HepG2 (cell line): Measurements from ENCODE around the gene SECISBP2L. TPM values are rescaled to one million over a fixed set of nuclear protein-coding genes. Genes with fewer than 3 reads are reported as not detected.

Experiments used
- ATAC-seq: fragments of 200-7000 bp; cut with Tn5 transposase; 3 replicates; pipeline ENCODE4 v1.9.1; 2020; ENCODE audit warnings: mild to moderate bottlenecking, moderate library complexity
- BruUV-seq: library from RNA; stranded (reverse); fragments of 400-500 nt; replicated peaks from 2 replicates; lab custom pipeline; 2021; lab: Mats Ljungman, UMichigan
- CTCF ChIA-PET: fragments of 300-600 bp; formaldehyde crosslinking; extraction: SDS; loops from one replicate; lab custom pipeline; 2021; ENCODE audit warnings: low total read pairs, inconsistent platforms, low intra/inter-chr PET ratio; lab: Yijun Ruan, JAX
- POLR2A ChIA-PET: fragments of 350-600 bp; sonication (Branson Sonifier 250); formaldehyde crosslinking; loops from one replicate; lab custom pipeline; 2020; ENCODE audit warnings: antibody characterized with exemption, inconsistent platforms; lab: Yijun Ruan, JAX
- DNase-seq: peaks from one replicate; pipeline ENCODE4 v3.0.0-alpha.2; 2015; ENCODE audit warnings: low spot score
- FAIRE-seq: peaks from 3 replicates; lab custom pipeline; 2011; peaks lifted over from hg19 to GRCh38; lab: Jason Lieb, UNC
- H2AFZ ChIP-seq: one replicate; pipeline ENCODE4 v1.6.1; 2011; ENCODE audit warnings: low read length, inconsistent platforms
- H3K27ac ChIP-seq: fragments of 300-600 bp; 3 replicates; pipeline ENCODE4 v1.8.0; 2011; ENCODE audit warnings: mixed run types, mild to moderate bottlenecking, mixed read lengths, low read length, inconsistent platforms; ENCODE audit not compliant: insufficient read depth; ENCODE audit errors: extremely low read length
- H3K27me3 ChIP-seq, 2 experiments: fragments of 200-600 bp in 1 of 2; 2 replicates in 1 of 2; 3 replicates in 1 of 2; pipeline versions ENCODE4 v1.6.0 to v1.8.0; 2011; ENCODE audit warnings: low read length in 2 of 2, mild to moderate bottlenecking in 2 of 2, moderate library complexity in 2 of 2, inconsistent platforms in 1 of 2; ENCODE audit not compliant: insufficient read depth in 2 of 2, control insufficient read depth in 1 of 2
- H3K36me3 ChIP-seq, 2 experiments: fragments of 200-600 bp in 1 of 2; replicated peaks in 1 of 2; 2 replicates in 1 of 2; 3 replicates in 1 of 2; pipeline versions ENCODE4 v1.5.1 to v1.8.0; 2011; ENCODE audit warnings: low read length in 2 of 2, inconsistent platforms in 1 of 2; ENCODE audit not compliant: insufficient read depth in 2 of 2, control insufficient read depth in 1 of 2
- H3K4me1 ChIP-seq: 2 replicates; pipeline ENCODE4 v1.5.1; 2012; ENCODE audit warnings: low read length, inconsistent platforms; ENCODE audit not compliant: insufficient read depth
- H3K4me2 ChIP-seq: 2 replicates; pipeline ENCODE4 v1.6.0; 2011; ENCODE audit warnings: low read depth, low read length, inconsistent platforms
- H3K4me3 ChIP-seq, 3 experiments: fragments of 200-600 bp in 1 of 3; sonication (generic), shearing (Covaris generic) in 1 of 3; replicated peaks in 1 of 3; 2 replicates each; pipeline ENCODE4 v1.5.1; 2011 to 2016; ENCODE audit warnings: low read length in 3 of 3, inconsistent platforms in 2 of 3, low read depth in 2 of 3, mild to moderate bottlenecking in 2 of 3, control low read depth in 1 of 3, mixed read lengths in 1 of 3; ENCODE audit not compliant: insufficient read depth in 1 of 3
- H3K79me2 ChIP-seq: one replicate; pipeline ENCODE4 v1.6.1; 2011; ENCODE audit warnings: low read length, inconsistent platforms; ENCODE audit not compliant: insufficient read depth
- H3K9ac ChIP-seq: 2 replicates; pipeline ENCODE4 v1.6.0; 2011; ENCODE audit warnings: mild to moderate bottlenecking, low read depth, low read length, inconsistent platforms; ENCODE audit not compliant: insufficient read depth
- H3K9me3 ChIP-seq: 2 replicates; pipeline ENCODE4 v1.5.1; 2012; ENCODE audit warnings: mild to moderate bottlenecking, low read length
- H4K20me1 ChIP-seq: 2 replicates; pipeline ENCODE4 v1.6.0; 2011; ENCODE audit warnings: inconsistent platforms, mild to moderate bottlenecking, low read length, moderate library complexity; ENCODE audit not compliant: insufficient read depth
- HES4 ChIP-seq: sonication (generic); formaldehyde crosslinking; IDR thresholded peaks from 2 replicates; pipeline ENCODE4 v1.9.0; 2021; ENCODE audit warnings: mild to moderate bottlenecking, missing genetic modification reagents, borderline replicate concordance
- HNRNPLL ChIP-seq: fragments of 200-400 bp; formaldehyde crosslinking; IDR thresholded peaks from 2 replicates; pipeline ENCODE4 v1.6.1; 2017; ENCODE audit warnings: mild to moderate bottlenecking, low read depth, low read length; ENCODE audit not compliant: poor library complexity, severe bottlenecking
- MTA3 ChIP-seq: sonication (generic); formaldehyde crosslinking; IDR thresholded peaks from 2 replicates; pipeline ENCODE4 v1.4.0; 2020; ENCODE audit warnings: missing genetic modification reagents
- MXD4 ChIP-seq: IDR thresholded peaks from 2 replicates; pipeline ENCODE4 v1.6.1; 2016; ENCODE audit warnings: mild to moderate bottlenecking, missing biosample characterization, missing genetic modification reagents
- NFE2 ChIP-seq: sonication (generic); formaldehyde crosslinking; IDR thresholded peaks from 2 replicates; pipeline ENCODE4 v1.4.0; 2020; ENCODE audit warnings: missing genetic modification reagents
- PHB2 ChIP-seq: fragments of 450-650 bp; IDR thresholded peaks from 2 replicates; pipeline ENCODE4 v1.6.1; 2018; ENCODE audit not compliant: partially characterized antibody
- RBM22 ChIP-seq: fragments of 200-400 bp; formaldehyde crosslinking; optimal IDR thresholded peaks from 2 replicates; pipeline ENCODE3; 2017; ENCODE audit warnings: mild to moderate bottlenecking, low read length, moderate library complexity
- ZNF589 ChIP-seq: sonication (generic); formaldehyde crosslinking; conservative IDR thresholded peaks from 2 replicates; pipeline ENCODE4 v1.8.0; 2022; ENCODE audit warnings: mild to moderate bottlenecking, moderate library complexity, missing genetic modification reagents
- ZNF800 ChIP-seq: sonication (generic); formaldehyde crosslinking; IDR thresholded peaks from 2 replicates; pipeline ENCODE4 v1.4.0; 2020; ENCODE audit warnings: missing genetic modification reagents
- WGBS: methylation state at CpG from one replicate; pipeline ENCODE4 v1.1.6; 2017; ENCODE audit warnings: low lambda C conversion rate; 5-methylcytosine and 5-hydroxymethylcytosine counted together
- in situ Hi-C: cut with HindIII; loops from 2 replicates; pipeline ENCODE4 v1.10.0; 2017; ENCODE audit warnings: low pct_unique_long_range_greater_than_20kb; ENCODE audit not compliant: extremely low pct_ligation_motif_present
- intact Hi-C: fragments of 100-400 bp; cut with micrococcal nuclease; formaldehyde crosslinking; loops from one replicate; pipeline ENCODE4 v1.10.0; 2022; ENCODE audit not compliant: unreplicated experiment
- polyA plus RNA-seq, 8 experiments: library from polyadenylated mRNA; depleted of rRNA in 3 of 8; stranded (reverse) in 7 of 8; unstranded in 1 of 8; fragments of >200 nt; fragmentation: Illumina TruSeq in 4 of 8; extraction: Trizol in 4 of 8; gene quantifications; 2 replicates each; pipeline versions ENCODE4 v1.2.1 to v1.2.3, GENCODE V29; 2011 to 2016; ENCODE audit warnings: low read depth in 4 of 8, missing spikeins in 1 of 8, mixed read lengths in 1 of 8; ENCODE audit not compliant: insufficient read depth in 1 of 8
- total RNA-seq, 5 experiments: library from RNA; depleted of rRNA; stranded (reverse); fragments of >200 nt; fragmentation: Illumina TruSeq; extraction: Trizol; gene quantifications; 2 replicates each; pipeline ENCODE4 v1.2.3, GENCODE V29; 2016; ENCODE audit warnings: low read depth in 1 of 5

Gene SECISBP2L
- total and polyA plus RNA-seq, 2 of the 13 experiments (the other 11 are each of a cell fraction or from before 2014, with no cell fraction given) = 13.9 to 15.6 TPM

- Histone ChIP-seq H2AFZ (no peak overlapping the region), H3K4me2 (no peak overlapping the region), H3K4me1 (peaks cover 55% of the 10 kb centered on the region), H3K9ac (no peak overlapping the region), H3K79me2 (peaks cover 41% of the 10 kb centered on the region), H3K9me3 (no peaks in the 10 kb centered on the region), H3K27me3 (no peaks in the 10 kb centered on the region), H3K36me3 (peaks cover 0 to 13% of the 10 kb centered on the region in 2 experiments; a peak in 3 of 5 replicates), H3K27ac (no peak overlapping the region), H4K20me1 (no peaks in the 10 kb centered on the region), H3K4me3 (no peak overlapping the region)
- TF ChIP-seq PHB2 (no peak), NFE2 (CRISPR knock-in tag) (no peak)
- ATAC-seq = no peak
- intact Hi-C loops = no loop called here
- FAIRE-seq = no peak
- BruUV-seq = no TSS peak
- CTCF ChIA-PET = no interaction called here
- no peak for DNase-seq
- POLR2A ChIA-PET = no interaction called here
- in situ Hi-C loops = no loop called here
These were observed 8.7 kb downstream of the SECISBP2L start for GRCh38 chr15:49037546-49037940.

- 83% methylated on average over 3 of the region's 3 CpGs for WGBS
- no peak for DNase-seq
- FAIRE-seq = no peak
- no peak overlapping the region for H3K9ac ChIP-seq
- intact Hi-C loops = loop anchor here (1.0 kb wide), 1 partner anchor 9 kb away; the partner anchor contains the start of gene SECISBP2L
- no peak for TF ChIP-seq MXD4 (CRISPR knock-in tag)
- no peak for TF ChIP-seq ZNF589 (CRISPR knock-in tag)
- TF ChIP-seq RBM22 = no peak
- no peak for TF ChIP-seq MTA3 (CRISPR knock-in tag)
- no peak for TF ChIP-seq ZNF800 (CRISPR knock-in tag)
- TF ChIP-seq HES4 (CRISPR knock-in tag) = no peak
- TF ChIP-seq HNRNPLL = no peak
- ChIA-PET CTCF (no interaction called here), POLR2A (interaction anchor here (1.2 kb wide), 1 partner anchor 9 kb away, joined by 11 read pairs; the partner anchor contains the start of gene SECISBP2L)
- H3K4me2 ChIP-seq = no peak overlapping the region; the same call in 1 of the 2 replicates
- H2AFZ ChIP-seq = no peak overlapping the region
- H3K27me3 ChIP-seq = no peaks in the 10 kb centered on the region
- no peak for ATAC-seq
- H3K9me3 ChIP-seq = no peaks in the 10 kb centered on the region
- no peaks in the 10 kb centered on the region for H4K20me1 ChIP-seq
- TSS peak; percentile 3 for BruUV-seq
- H3K4me1 ChIP-seq = peaks cover 56% of the 10 kb centered on the region
- H3K4me3 ChIP-seq = no peak overlapping the region
- H3K36me3 ChIP-seq = peaks cover 0 to 13% of the 10 kb centered on the region in 2 experiments; a peak in 3 of 5 replicates
- in situ Hi-C loops = no loop called here
- peaks cover 36% of the 10 kb centered on the region for H3K79me2 ChIP-seq
- H3K27ac ChIP-seq = peak overlapping the region; percentile 66
These were observed 9.3 kb downstream of the SECISBP2L start for GRCh38 chr15:49036650-49037545.
